NCI-H128 (cell line): ENCODE data around the gene SAMD15.
"Not testable (repeated sequence)": the region's sequence is repeated elsewhere in the genome, so short reads cannot be mapped to it uniquely, and the experiment has no call there.

Experiments
- DNase-seq: peaks from one replicate; lab custom pipeline; 2025; ENCODE audit not compliant: unreplicated experiment; lab: John Stamatoyannopoulos, UW

Gene SAMD15

DNA sequence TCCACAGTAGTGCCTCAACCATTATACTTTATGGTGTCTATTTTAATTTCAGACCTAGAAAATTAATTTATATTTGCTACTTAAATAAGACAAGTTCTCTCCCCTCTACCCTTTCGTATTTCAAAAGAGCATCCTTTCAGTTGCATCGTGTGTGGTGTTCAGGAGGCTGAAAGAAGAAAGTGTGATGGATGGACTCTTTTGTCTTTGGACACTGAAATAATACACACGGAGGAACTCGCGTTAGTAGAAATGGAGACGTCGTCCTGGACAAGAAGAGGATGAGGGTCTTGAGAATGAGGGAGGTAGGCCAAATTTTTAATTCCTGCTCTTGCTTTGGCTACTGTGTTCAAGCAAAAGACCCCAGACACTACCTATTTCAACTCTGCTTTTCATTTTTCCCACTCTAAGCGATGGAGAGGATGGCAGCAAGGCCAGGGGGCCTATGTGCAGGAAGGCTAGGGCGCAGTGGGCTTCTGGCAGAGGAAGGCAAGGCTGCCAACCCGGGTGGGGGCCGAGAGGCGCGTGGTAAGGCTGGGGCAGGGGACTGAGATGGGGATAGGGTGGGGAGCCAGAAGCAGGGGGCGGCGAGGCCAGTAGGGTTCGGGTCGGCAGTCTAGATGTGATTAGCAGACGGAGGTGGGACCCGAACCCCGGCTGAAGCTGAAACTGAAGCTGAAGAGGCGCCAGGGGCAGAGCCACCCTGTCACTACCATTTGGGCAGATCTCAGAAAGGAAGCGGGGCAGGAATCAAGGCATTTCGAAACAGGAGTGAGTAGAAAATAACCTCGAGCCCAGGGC, 1.0 kb upstream of the SAMD15 start:
- DNase-seq: no peak

DNA sequence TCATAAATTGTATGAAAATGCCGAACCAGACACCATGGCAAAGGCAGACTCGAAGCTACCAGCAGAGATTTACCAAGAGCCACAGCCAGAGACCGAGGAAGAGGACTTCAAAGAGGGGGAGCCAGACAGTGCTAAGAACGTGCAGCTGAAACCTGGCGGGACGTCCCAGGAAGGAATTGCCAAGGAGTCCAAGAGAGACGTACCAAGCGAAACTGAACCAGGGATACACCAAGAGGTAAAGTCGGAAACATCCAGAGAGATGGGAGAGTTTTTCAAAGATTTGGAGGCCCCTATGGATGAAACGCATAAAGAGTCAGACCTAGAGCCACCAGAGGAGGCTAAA, 294 bp downstream of the SAMD15 start:
- DNase-seq: no peak

DNA sequence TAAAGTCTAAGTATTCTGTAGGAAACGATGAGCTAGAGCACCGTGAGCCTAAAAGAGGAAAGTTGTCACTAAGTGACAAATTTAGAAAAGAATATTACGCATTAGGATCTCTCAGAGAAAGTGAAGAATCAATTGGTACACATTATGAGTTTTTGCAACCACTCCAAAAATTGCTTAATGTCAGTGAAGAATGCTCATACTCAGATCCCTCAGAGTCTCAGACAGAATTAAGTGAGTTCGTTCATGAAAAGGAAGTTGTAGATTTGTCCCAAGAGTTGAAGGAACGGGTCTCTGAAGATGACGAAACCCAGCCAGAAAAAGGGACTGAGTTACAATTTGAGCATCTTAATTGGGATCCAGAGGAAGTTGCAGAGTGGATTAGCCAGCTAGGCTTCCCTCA, 1.5 kb downstream of the SAMD15 start:
- DNase-seq: no peak

DNA sequence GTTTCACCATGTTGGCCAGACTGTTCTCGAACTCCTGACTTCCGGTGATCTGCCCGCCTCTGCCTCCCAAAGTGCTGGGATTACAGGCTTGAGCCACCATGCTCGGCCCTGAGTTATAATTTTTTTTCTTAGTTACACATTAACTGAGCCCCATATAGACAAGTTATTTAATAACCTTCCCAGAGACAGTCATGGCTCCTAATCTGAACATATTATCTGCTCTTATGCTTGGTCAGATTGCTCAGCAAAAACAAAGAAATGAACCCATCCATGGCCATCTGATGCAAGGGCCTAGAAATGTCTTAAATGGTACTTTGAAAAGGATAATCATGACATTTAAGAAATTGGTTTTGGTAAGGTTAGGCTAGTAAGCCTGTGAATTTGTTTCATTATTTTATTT, 13.0 kb downstream of the SAMD15 start:
- no peak for DNase-seq

DNA sequence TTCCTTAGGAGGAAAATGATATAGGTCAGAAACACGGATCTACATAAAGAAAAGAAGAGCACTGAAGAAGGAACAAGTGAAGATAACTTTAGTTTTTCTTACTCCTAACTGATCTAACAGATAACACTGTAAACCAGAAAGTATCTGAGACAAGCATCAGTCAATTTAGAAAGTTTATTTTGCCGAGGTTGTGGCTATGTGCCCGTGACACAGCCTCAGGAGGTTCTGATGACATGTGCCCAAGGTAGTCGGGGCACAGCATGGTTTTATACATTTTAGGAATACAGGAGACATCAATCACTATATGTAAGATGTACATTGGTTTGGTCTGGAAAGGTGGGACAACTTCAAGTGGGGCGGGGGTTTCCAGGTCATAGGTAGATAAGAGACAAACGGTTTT, 23.0 kb downstream of the SAMD15 start:
- DNase-seq: no peak

DNA sequence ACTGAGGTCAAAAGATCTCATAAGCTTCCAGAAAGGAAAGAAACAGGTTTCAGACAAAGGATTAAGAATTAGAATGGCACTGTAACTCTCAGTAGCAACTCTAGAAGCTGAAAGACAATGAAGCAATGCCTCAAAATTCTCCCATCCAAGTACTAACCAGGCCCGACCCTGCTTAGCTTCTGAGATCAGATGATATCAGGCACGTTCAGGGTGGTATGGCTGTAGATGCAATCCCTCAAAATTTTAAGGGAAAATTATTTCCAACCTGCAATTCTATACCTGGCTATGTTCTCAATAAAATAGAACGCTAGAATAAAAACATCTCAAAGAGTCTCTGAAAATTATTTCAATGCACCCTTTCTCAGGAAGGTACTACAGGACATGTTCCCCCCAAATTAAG, 26.6 kb downstream of the SAMD15 start:
- no peak for DNase-seq

DNA sequence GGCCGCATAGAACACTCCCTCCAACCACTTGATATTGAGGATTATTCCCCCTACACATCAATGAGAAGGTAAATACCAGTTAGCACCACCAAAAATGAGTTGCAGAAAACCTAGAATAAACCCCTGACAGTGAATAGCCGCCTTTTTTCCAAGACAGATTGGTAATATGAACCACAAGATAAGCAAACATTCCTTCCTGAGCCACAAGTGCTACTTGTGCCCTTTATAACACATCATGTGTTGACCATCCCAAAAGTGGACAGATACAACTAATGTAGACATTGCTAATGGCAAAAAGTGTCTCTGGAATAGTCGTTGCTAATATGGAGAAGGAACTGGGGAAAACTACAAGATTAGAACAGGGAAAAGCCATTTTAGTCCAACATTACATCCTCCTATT, 28.9 kb downstream of the SAMD15 start:
- DNase-seq: no peak

DNA sequence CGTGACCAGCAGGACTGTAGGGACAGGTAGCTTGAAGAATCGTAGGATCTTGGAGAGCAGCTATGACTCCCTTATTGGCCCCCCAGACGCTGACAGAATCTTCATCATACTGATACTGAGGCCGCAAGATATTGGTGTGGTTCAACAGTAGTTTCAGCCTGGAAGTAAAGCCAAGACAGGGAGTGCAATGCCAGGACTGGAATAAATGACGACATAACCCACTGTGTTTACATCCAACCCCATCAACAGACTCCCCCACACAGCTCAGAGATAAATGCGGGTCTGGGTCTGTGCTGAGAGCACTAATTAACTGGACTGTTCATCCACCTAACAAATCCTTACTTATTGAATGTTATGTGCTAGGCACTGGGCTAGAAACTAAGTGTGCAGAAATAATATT, 29.5 kb downstream of the SAMD15 start:
- DNase-seq: no peak

DNA sequence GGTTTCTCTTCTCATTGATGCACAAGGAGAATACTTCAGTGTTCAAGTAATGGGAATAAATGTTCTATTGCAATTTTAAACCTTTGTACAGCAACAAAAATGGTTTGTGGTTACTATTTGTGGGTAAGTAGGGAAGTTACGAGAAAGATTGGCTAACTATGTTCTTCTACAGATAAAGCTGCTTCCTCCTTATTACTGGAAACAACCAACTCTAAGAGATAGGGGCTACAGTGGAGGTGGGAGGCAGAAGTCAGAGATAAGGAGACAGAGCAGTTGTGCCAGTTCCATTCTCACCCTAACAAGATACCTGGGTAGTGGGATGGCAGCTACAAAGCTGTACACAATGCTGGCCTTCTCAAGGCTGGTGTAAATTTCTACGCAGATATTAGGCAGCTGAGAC, 30.0 kb downstream of the SAMD15 start:
- no peak for DNase-seq

DNA sequence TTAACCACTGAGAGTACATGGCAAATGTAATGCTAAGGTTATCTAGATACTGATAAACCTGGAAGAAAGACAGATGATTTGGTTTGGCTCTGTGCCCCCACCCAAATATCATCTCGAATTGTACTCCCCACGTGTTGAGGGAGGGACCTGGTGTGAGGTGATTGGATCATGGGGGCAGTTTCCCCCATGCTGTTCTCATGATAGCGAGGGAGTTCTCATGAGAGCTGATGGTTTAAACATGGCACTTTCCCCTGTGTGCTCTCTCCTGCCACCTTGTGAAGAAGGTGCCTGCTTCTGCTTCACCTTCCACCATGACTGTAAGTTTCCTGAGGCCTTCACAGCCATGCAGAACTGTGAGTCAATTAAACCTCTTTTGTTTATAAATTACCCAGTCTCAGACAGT, 32.0 kb downstream of the SAMD15 start:
- DNase-seq: no peak

DNA sequence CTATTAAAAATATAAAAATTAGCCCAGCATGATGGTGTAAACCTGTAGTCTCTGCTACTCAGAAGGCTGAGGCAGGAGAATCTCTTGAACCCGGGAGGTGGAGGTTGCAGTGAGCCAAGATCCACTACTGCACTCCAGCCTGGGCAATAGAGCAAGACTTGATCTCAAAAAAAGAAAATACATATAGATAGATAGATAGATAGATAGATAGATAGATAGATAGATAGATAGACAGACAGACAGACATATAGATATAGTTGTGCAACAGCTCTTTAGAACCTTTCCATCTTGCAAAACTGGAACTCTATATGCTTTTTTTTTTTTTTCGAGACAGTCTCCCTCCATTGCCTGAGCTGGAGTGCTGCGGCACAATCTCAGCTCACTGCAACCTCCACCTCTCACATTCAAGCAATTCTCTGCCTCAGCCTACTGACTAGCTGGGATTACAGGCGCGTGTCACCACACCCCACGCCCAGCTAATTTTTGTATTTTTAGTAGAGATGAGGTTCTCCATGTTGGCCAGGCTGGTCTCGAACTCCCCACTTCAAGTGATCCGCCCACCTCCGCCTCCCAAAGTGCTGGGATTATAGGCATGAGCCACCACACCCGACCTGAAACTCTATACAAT, 38.3 kb downstream of the SAMD15 start:
- not testable (repeated sequence) for DNase-seq

DNA sequence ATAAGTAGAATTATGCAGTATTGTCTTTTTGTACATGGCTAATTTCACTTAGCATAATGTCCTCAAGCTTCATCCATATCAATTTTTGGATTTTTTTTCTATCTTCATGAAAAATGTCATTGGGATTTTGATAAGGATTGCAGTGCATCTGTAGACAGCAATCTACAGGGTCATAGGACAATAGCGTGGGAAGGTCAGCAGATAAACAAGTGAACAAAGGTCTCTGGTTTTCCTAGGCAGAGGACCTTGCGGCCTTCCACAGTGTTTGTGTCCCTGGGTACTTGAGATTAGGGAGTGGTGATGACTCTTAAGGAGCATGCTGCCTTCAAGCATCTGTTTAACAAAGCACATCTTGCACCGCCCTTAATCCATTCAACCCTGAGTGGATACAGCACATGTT, 38.9 kb downstream of the SAMD15 start:
- DNase-seq: not testable (repeated sequence)

DNA sequence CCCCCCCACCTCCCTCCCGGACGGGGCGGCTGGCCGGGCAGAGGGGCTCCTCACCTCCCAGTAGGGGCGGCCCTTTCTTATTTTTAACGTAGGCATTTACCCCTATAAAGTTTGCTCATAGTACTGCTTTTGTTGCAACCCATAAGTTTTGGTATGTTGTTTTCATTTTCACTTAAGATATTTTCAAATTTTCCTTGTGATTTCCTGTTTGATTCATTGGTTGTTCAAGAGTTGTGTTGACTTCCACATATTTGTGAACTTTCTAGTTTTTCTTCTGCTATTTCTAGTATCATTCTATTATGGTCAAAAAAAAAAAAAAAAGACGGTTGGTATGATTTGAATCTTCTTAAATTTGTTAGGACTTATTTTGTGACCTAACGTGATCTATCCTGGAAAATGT, 39.7 kb downstream of the SAMD15 start:
- DNase-seq: no peak

DNA sequence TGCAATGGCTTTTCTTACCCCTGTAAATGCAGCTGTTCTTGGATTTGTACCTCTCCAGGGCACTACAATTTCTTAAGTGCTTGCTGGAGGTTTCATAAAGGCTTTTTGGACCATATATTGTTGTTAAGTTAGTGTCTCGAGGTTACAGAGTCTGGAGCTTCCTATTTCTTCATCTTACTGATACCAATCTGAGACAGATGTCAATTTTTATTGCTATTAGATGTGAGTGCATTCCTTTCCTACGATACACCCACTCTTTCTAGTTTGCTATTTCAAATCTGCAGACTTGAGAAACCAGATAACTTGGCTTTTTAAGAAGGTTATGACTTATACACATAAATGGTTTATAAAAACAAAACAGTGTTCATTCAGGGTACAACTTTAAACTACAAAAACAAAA, 44.0 kb downstream of the SAMD15 start:
- DNase-seq: no peak

DNA sequence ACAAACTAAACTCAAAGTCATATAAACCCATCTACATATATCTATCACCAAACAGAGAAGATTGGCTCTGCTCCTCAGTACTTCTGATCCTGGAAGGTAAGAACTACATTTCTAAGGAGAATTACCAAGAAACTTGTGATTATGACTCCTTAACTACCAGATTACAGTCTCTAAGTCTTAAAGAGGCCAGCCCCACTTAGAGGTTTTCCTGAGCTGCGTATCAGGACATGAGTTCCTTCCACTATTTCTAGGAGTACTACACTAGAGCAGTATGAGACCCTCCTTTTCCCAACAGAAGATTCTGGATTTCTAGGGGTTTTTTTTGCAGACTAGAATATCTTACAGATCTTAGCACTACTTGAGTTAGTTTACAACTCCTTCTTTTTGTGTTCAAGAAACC, 46.2 kb downstream of the SAMD15 start, which contains the start of gene NOXRED1:
TSS of gene NOXRED1 (minus strand) at position 101 of the 400 bp plus-strand sequence. CDS start 634 bp downstream, outside the sequence.
- DNase-seq: no peak

DNA sequence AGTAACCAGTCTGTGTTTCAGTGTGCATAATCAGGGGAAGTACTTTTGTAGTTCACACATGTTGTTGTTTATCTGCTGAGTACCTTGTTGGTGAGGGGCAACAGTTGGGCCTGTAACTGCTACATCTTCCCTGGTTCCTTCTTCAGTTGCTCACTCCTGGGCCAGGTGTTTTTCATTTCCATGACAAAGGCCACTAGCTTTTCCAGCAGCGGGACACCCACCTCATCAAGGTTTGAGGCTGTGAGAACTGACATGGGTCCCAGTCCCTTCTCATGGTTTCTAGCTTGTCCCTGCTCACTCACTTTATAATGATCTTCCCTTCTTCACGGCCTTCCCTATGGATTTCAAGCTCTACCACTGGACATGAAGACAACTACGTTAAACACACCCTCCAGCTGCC, 47.7 kb downstream of the SAMD15 start:
- DNase-seq: no peak

DNA sequence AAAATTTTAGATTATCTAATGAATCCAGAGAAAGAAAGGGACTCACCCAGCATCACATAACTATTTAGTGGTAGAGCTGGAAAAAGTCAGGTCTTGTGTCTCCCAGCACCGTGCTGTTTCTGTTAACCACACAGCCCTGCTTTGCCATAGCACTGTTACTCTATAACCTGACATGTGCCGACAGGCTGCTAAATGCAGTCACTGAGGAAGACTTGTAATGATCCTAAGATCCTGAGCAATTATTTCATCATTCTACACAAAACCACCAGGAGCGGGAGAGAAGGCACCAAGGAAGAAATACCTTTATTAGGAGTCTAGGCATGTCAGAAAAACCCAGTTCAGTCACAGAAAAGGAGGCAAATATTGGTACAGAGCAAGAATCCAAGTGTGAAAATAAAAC, 49.2 kb downstream of the SAMD15 start:
- DNase-seq: no peak

DNA sequence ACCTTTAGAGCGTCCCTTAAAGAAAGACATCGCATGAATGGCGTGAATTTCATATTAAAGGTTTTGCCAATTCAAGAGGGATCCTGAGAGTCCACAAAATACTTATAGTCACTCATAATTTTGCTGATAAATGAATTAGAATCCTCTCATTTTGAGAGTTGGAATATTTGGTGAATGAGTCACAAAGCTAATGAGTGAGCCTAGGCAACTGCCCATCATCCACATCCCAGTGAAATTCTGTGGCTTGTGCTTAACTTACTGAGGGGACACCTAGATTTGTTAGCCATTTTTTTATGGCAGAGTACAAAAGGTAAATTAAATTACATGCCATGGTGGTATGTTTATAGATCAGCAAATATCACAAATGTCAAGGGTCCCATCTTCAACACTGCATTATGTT, 58.9 kb downstream of the SAMD15 start:
- DNase-seq: no peak

DNA sequence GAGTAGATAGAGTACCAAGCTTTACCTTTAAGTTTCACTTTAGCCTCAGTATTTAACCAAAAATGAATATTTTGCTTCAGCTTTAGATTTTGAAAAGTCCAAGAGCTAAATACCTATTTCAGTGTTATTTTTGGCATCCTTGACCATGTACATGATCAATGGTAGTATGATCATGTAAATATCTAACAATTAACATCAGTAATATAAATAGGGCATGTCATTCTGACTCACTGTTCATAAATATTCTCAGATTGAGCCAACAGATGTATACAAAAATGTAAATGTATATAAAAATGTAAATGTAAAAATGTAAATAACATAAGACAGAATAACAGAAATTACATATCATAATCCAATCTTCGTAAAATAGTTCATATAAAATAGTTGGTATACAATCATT, 61.4 kb downstream of the SAMD15 start:
- no peak for DNase-seq

DNA sequence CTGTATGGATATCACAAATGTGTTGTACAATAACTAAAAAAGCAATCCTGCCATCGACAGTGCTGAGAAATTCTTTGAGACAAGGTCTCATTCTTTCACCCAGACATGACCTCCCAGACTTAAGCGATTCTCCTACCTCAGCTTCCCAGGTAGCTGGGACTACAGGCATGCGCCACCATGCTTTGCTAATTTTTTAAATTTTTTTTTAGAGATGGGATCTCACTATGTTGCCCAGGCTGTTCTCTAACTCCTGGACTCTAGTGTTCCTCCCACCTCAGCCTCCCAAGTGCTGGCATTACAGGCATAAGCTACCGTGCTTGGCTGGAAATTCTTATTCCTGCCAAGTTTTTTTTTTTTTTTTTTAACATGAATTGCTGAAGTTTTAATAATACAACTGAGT, 62.7 kb downstream of the SAMD15 start:
- no peak for DNase-seq
